Stimulated activated CD8-positive, alpha-beta memory T cell treated with anti-CD3 and anti-CD28 coated beads, Interleukin-12 subunit alpha, Interleukin-12 subunit beta, amount 100 ng/mL, for 1 hour (primary cell): ENCODE results near the gene AGA.

Experiments
- DNase-seq: peaks from one replicate; pipeline ENCODE4 v3.0.0-alpha.2; 2020; ENCODE audit warnings: low read depth

Gene AGA

DNA sequence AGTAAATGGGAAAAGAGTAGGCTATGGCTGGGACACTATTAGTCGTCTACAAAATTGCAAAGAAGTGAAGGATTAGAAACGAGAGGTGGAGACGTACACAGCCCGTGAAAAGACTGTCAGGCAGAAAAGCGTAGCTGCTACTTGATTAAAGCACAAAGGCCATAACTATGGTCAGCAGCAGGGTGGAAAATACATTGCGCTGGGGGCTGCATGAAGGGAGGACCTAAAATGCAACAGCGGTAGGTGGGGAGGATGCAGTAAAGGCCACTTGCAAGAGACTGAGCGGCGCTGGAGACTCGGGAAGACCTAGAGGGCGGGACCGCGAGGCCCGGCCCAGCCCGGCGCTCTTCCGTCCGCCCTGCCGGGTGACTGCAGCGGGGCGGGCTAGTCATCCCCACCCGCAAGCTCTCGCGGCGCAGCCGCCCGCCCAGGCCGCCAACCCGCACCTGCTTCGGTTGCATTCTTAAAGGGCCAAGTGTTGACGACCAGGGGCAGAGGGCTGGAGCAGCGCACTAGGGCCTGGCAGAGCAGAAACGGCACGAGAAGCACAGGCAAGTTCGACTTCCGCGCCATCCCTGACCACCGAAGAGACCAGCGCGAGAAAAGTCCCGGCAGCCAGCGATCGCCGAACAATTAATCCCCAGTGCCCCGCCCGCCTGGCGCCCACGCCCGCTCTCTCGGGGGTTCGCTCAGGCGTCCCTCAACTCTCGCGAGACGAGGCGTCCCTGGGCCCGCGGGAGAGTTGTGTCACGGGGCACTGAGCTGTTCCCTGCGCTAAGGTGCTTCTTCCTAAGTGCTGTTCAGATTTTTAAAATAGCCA is at the start of gene AGA:
AGA (minus strand) TSS at position 635 of the 820 bp plus-strand sequence; CDS start at position 573, 62 bp downstream.
- peak; percentile 94 for DNase-seq

DNA sequence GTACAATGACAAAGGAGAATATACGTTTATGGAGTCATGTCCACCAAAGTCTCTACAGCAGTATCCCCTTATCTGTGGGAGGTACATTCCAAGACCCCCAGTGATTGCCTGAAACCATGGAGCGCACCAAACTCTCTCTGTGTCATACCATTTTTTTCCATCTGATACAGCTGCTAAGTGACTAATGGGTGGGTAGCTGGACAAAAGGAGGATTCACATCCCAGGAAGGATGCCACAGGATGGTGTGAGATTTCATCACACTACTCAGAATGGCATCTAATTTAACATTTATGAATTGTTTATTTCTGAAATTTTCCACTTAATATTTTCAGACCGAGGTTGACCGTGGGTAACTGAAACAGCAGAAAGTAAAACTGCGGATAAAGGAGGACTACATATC is 49.8 kb upstream of the AGA start:
- DNase-seq, result no peak

DNA sequence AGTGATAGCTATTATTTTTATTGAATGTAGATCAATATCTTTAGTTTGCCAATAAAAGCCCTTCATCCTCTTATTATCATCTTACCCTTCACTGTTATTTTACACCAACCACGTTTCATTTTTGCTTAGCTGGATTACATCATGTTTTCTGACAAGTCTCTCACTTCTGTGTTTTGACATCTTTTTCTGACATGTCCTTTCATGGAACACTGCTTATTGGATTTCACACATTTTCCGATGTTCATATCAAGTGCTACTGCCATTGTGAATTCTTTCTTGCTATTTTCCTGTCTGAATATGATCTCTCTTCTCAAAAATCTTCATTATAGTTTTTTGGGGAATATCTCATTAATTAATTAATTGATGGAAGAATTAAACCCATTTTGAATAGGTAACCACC is 48.5 kb upstream of the AGA start:
- DNase-seq, result no peak

DNA sequence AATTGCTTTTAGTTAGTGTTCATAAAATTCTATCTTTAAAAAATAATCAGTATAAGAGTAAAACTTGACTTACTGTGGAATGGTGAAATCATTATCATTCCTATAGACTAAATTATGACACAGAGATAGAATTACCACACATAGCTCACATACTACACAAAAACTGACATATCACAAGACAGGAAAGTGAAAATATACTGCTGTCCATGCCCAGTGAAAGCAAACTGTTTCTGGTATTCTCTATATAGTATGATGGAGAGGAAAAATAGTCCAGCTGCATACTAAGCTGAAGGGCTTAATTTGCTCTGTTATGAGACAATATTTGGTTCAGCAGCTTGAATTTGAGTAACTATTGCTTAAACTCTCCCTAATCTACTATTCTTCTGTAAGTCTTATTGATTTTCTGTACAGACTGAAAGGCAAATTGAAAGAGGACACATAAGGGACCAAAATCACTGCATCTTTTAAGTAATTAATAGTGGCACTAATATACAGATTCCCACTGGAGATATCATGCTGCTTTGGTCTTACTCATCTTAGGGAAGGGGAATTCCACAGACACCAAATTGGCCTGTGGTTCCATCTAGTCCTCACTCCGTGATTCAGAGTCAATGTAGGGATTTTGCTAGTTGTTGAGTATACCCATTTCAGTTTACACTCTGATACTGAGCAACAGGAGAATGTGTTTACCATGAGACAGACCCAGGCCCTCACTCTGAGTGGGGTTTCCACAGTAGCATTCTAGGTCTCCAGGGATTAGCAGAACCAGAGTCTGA is 47.4 kb upstream of the AGA start:
- DNase-seq, result no peak

DNA sequence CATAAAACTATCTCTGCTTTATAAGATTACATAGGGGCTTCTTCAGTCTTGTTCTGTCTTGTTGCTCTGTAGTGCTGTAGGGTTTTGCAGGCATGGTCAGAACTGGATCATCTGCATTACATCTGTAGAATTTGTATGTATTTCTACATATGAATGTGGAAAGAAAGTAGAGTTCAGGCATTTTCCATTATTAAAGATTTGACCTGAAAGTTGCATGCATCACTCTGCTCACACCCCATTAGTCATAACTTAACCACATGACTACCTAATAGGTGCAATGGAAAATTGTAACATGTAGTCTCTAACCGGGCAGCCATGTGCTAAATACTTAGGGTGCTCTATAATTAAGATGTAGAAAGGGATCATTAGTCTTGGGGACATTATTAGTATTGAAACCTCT is 45.7 kb upstream of the AGA start:
- DNase-seq, result no peak

DNA sequence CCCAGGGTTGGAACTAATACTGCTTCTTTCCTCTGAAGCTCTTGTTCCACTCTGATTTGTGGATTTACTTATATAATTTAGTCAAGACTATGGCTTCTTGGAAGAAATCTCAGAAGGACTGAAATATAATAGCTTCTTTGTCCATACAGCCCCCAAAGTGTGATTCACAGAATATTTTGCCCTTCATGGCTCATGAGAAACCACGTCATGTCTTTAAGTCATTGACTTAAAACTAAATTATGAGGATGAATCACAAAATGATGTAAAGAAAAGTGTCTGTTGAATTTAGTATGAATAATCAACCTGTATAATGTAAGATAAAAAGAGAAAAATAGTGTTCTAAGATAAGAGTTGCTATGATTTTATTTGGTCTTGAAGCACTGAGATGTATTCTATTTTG is 43.3 kb upstream of the AGA start:
- DNase-seq, result no peak

DNA sequence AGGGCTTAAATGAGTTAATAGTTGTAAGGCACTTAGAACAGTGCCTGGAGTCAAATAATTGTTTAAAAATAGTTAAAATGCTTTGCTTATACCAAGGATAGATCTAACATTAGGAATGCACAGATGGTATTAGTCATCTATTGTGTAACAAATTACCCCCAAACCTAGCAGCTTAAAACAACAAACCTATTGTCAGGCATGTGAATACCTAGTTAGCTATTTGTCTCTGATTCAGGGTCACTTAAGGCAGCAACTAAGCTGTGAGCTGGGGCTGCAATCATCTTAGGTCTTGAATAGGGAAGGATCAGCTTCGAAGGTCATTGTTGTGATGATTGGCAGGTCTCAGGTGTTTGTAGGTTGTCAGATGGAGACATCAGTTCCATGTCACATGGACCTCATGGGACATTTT is 42.4 kb upstream of the AGA start:
- DNase-seq, result no peak

DNA sequence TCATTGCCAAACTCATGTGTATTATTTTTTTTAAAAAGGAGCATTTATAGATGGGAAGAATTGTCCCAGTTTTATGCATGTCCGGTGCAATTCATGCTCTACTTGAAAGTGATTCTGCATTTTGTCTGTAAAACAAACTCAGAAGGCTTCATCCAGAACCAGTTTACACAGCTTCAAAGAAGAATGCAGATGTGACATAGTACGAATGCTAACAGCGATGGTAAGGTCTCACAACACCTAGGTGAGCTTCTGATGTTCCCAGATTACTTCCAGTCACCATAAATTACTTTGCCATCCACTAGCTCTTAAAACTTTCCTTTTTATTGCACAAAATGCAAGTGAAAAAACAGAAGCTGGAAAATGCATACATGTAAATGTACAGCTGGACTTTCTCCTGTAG is 41.5 kb upstream of the AGA start:
- no peak for DNase-seq

DNA sequence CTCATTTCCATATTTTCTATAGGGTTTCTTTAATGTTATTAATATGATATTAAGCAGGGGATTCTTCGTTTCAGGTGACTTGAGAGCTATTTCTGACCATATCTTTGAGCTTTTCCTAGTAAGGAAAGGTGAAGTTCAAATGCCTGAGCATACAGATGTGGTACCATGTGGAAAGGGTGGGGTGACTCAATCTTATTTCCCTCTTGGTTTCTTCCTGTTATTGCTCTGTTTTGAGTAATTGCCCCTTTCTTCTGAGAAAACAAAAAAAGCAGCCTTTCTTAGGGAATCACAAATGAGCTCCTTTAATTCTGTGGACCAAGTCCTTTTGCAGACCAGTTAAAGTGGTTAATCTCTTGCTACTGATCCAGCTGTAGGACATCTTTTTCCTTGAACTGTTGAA is 41.0 kb upstream of the AGA start:
- no peak for DNase-seq

DNA sequence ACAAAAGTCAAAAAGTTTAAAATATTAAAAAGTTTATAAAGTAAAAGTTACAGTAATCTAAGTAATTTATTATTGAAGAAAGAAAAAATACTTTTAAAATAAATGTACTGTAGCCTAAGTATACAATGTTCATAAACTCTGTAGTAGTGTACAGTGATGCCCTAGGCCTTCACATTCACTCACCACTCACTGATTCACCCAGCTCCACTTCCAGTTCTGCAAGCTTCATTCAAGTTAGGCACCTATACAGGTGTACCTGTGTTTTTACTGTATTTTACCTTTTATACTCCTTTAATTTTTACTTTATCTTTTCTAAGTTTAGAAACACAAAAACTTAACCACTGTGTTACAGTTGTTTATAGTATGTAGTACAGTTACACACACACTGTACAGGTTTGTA is 40.1 kb upstream of the AGA start:
- no peak for DNase-seq

DNA sequence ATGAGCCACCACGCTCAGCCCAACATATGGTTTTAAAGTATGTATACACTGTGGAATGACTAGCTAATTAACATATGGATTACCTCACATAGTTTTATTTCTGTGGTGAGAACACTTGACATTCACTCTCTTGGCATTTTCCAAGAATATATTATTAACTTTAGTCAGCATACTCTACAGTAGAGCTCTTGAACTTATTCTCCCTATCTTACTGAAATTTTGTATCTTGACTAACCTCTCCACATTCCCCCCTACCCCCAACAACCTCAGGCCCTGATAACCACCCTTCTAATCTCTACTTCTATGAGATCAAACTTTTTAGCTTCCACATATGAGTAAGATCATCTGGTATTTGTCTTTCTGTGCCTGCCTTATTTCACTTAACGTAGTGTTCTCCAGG is 38.6 kb upstream of the AGA start:
- DNase-seq, result no peak

DNA sequence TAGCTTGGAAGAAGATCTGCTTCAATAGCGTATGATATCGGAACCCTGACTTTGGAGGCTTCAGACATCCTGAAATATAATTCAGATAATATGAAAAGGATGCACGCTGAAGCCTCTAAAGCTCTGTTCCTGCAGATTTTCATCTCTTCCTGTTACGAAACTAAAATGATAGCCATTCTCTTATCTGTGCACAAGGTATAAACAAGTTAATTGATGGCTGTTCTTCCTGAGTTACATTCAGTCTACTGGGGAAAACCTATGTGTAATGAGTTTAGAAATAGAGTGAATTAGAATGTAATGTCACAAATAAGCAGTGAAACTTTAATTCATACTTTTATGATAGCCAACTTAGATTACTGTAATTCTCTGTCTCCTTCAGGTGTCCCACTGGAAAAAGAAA is 36.8 kb upstream of the AGA start:
- no peak for DNase-seq

DNA sequence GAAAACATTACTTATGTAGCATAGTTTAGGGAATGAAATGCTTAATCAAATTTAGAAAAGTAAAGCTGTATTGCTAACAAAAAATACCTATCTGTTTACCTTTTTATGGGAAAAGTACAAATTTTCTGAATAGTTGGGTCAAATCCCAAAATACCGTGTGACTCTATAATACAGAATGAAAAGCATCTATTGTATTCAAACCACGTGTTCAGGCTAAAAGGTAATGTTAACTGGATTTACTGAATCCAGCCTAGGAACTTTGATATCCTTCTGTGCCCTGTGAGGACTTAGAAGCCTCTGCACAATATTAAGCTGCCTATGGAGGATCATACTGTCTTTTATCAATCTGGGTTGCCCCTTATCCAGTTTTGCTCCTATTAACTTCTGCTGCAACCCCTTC is 36.3 kb upstream of the AGA start:
- DNase-seq, result no peak

DNA sequence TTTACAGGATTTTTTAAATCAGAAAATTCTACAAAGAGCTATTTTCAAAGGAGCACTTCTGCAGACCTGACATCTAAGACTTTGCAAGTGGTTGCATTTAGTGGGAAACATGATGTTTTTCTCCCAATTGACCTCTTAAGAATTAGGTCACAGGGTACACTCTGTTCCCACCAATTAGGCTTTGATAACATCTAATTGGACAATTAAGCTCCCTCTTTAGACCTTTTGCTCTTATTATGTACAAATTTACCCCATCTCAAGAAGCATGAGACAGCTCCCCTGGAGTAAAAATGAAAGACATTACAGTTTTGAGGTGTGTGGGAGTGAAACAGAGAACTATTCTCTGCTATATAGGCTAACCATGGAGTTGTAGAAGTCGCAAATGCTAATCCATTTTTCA is 31.8 kb upstream of the AGA start:
- no peak for DNase-seq

DNA sequence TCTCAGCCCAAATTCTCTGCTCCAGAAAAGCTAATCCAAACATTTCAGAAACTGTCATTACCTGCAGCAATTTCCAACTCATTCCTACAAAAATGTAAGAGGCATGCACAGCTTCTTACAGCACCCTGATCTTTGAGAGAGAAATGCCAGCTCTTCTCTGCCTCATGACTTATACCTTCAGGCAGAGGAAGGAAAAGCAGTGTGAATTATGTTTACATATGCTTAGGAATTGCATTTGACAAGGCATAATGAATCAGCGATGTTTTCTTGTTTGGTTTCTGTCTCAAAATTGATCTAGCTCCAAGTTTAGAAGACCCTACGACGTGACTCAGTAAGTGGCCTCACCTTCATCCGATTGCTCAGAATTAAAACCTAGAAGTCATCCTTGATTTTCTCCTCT is 21.8 kb upstream of the AGA start:
- DNase-seq, result no peak

DNA sequence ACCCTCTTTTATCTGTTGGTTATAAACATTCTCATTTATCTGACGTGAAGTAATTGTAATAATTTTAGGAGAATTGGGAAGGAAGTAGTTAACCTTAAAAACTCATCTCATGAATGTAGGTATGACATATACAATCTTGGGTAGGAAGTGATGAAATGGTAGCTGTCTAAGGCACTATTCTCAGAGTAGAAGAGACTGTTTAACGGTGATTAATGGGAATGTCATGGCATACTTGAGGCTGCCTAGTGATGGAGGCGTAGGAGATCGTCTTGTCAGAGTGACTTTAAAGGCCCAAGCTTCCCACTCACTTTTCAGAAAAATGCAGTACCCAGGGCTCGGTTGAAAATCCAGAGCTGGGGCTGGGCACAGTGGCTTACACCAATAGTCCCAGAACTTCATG is 19.4 kb upstream of the AGA start:
- DNase-seq, result no peak

DNA sequence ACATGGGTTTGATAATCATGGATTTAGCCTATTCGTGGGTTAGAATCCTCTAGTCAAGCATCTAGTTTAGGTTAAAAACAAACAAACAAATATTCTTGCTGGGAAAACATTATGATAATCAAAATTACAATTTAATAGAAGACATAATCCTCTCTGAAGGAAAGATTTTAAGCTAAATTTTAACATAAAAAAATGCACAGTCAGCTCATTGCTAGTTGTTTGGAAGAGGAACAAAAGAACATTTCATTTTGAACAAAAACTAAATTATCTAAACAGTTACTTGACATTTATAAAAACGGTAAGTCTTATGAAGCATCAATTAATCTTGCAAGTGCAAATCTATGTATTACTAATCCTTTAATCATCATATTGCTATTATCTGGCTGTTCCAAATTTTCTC is 18.2 kb upstream of the AGA start:
- DNase-seq, result no peak

DNA sequence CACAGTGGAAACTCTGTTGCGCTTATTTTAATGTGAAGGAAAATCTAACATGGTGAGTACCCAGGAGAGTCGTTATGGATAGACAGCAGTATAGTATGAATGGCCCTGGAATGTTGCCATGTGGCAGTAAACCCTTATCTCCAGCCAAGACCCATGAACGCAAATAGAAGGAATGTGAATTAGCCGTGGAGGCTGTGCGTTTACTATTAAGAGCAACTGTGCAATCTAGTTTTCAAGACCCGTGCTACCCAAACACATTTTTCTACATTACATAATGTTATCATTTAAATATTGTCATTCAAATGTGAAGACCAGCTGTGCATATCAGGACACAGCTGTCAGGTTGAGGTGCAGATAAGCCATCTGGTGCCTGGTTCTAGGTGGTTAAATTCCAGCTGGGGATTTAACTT is 13.3 kb upstream of the AGA start:
- no peak for DNase-seq

DNA sequence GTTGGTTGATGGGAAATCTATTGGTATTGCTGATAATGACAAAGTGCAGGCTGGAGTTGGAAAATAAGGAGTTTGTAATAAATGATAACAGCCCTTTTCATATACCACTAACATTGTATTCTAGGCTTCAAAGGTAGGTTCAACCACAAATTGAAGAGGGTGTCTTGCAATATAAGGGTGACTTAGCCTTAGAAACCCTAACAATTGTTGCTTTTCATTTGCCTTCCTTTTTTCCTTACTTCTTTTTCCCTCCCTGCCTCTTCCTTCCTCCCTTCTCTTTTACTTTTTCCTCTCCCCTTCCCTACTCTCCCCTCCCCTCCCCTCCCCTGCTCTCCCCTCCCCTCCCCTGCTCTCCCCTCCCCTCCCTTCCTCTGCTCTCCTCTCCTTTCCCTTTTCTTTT is 10.9 kb upstream of the AGA start:
- no peak for DNase-seq

DNA sequence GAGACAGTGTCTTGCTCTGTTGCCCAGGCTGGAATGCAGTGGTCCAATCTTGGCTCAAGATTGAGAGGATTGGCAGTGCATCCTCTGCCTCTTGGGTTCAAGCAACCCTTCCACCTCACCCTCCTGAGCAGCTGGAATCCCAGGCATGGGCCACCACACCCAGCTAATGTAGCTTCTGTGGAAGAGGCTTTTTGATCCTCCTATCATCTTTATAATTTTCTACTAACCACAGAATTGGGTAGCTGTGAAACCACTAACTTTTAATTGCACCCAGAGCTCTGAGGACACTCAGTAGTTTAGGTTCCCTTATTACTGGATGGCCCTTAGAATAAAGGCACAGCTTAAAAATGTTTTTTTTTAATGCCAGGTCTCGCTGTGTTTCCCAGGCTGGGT is 8.9 kb upstream of the AGA start:
- no peak for DNase-seq

DNA sequence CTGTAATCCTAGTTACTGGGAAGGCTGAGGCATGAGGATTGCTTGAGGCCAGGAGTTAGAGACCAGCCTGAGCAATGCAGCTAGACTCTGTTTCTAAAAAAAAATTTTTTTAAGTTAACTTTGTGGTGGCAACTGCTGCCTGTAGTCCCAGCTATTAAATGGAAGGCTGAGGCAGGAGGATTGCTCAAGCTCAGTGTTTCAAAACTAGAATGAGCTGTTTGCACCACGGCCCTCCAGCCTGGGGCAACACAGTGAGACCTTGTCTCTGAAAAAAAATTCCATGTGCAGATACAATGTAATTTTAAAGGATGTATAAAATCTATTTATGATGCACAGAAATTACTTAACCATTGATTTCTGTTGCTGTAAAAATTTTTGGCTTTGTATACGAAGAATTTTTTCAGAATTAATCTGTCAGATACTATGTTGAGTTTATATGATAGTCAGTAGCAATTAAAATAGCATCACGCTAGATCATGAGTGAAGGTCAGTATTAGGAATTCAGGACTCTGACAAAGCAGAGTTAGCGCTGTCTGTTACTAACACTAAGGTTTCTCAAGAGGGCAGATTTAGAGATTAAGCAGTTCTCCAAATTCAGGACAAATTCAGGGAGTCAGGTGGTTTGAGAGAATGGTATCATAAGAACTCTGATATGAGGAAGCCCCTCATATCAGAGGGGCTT is 8.3 kb upstream of the AGA start:
- no peak for DNase-seq

DNA sequence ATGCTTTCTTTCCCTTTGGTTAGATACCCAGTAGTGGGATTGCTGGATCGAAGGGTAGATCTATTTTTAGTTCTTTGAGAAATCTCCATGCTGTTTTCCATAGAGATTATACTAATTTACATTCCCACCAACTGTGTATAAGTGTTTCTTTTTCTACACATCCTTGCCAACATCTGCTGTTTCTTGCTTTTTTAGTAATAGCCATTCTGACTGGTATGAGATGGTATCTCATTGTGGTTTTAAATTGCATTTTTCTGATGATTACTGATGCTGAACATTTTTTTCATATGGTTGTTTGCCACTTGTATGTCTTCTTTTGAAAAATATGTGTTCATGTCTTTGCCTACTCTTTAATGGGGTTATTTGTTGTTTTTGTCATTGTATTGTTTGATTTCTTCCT is 6.6 kb upstream of the AGA start:
- no peak for DNase-seq

DNA sequence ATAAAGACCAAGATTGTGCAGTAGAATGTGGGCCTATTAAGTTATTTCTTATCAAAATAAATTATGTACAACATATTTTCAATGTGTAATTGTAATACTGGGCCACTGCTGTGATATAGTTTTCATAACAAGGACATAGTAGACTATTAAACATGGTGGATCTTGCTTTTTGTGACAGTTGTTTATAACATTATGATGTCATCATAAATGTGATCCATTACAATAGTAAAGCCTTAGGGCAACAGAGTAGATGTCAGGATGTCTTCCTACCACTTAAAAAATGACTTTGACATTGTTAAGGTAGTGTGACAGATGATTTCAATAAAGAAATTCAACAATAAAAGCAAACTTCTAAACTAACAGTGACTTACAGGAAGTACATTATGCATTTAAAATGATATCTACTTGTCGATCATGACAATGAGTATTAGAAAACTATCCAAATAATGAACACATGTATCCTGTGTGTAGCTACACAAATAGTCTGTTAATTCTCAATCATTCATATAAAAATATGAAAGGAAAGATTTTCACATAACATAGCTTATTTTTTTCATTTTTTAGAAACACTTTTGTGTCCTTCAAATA is 5.3 kb upstream of the AGA start:
- DNase-seq, result no peak
